ENCODE measurements around the gene KCNJ13. TPM values are rescaled to one million over a fixed set of nuclear protein-coding genes. Genes with fewer than 3 reads are reported as not detected.
"Not testable (repeated sequence)": the region's sequence is repeated elsewhere in the genome, so short reads cannot be mapped to it uniquely, and the experiment has no call there.

The KCNJ13 gene
- polyA plus RNA-seq, 1 donor from 2014 or later = 0.09 TPM

DNA sequence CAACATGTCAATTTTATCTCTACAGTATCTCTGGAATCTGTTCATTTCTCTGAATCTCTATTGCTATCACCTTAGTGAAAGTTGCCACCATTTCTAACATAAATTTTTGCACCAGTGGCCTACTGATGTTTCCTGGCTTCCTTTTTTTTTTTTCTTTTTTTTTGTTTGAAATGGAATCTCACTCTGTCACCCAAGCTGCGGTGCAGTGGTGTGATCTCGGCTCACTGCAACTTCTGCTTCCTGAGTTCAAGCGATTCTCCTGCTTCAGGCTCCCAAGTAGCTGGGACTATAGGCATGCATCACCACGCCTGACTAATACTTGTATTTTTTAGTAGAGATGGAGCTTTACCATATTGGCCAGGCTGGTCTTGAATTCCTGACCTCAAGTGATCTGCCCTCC, 35.1 kb downstream of the KCNJ13 start:
- Mint-ChIP-seq H3K36me3 (peaks cover 7% of the 10 kb centered on the region), H3K9me3 (no peaks in the 10 kb centered on the region), H3K27ac (no peak overlapping the region), H3K4me3 (no peak overlapping the region), H3K27me3 (no peaks in the 10 kb centered on the region), H3K4me1 (peaks cover 0 to 2% (median 0%) of the 10 kb centered on the region in 3 donors)

DNA sequence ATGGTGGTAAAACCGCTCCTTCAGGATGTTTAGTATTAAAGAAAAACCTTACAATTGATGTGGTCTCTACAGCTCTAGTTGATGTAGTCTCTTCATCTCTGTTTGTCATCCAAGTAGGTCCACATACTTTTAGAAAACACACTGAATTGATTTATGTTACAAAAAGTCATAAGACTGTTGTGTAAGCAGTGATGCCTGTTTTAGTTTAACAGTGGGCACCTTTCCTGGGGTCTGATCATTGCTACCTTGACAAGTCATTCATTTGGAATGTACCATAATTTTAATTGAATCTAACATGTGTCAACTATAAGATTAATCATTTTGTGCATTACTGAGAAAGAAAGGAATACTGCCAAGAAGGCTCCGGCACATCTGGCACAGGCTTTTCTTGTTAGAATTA, 44.9 kb downstream of the KCNJ13 start:
- Mint-ChIP-seq H3K4me1 (peaks cover 0 to 9% (median 4%) of the 10 kb centered on the region in 3 donors), H3K4me3 (no peak overlapping the region), H3K9me3 (no peaks in the 10 kb centered on the region), H3K27me3 (no peaks in the 10 kb centered on the region), H3K27ac (no peak overlapping the region), H3K36me3 (peaks cover 11% of the 10 kb centered on the region)

DNA sequence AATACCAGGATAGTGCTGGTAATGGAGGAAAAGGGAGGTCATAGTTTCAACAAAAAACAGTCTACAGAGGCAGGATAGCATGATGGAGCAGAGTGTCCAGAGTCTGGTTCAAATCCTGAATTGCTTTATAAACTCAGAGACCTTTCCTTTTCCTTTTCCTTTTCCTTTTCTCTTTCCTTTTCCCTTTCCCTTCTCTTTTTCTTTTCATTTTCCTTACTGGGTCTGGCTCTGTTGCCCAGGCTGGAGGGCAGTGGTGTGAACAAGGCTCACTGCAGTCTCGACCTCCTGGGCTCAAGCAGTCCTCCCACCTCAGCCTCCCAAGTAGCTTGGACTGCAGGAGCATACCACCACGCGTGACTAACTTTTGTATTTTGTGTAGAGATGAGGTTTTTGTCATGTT, 47.6 kb downstream of the KCNJ13 start:
- Mint-ChIP-seq H3K27me3 (no peaks in the 10 kb centered on the region), H3K4me1 (peaks cover 0 to 9% (median 4%) of the 10 kb centered on the region in 3 donors), H3K27ac (no peak overlapping the region), H3K4me3 (no peak overlapping the region), H3K36me3 (peaks cover 13% of the 10 kb centered on the region), H3K9me3 (no peaks in the 10 kb centered on the region)

DNA sequence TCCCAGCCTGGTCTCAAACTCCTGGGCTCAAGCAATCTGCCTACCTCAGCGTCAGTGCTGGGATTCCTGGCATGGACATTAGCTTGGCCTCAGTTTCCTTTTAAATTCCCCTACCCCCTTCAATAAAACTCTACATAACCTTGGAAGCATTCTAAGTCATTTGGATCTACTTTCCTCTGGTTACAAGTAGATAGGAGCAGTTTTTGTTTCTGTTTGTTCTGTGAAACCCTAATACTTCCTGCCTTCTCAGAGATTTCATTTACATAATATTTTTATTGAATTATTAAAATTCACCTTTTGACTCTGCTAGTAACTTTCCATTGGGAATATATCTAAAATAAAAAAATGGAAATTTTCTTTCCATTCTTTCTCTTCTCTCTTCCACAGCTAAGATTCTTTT, 53.3 kb downstream of the KCNJ13 start:
- no peak overlapping the region for H3K4me3 Mint-ChIP-seq
- peaks cover 7 to 18% (median 15%) of the 10 kb centered on the region in 3 donors for H3K4me1 Mint-ChIP-seq
- no peak overlapping the region for H3K27ac Mint-ChIP-seq
- H3K36me3 Mint-ChIP-seq = peaks cover 14% of the 10 kb centered on the region
- no peaks in the 10 kb centered on the region for H3K9me3 Mint-ChIP-seq
- H3K27me3 Mint-ChIP-seq = no peaks in the 10 kb centered on the region

DNA sequence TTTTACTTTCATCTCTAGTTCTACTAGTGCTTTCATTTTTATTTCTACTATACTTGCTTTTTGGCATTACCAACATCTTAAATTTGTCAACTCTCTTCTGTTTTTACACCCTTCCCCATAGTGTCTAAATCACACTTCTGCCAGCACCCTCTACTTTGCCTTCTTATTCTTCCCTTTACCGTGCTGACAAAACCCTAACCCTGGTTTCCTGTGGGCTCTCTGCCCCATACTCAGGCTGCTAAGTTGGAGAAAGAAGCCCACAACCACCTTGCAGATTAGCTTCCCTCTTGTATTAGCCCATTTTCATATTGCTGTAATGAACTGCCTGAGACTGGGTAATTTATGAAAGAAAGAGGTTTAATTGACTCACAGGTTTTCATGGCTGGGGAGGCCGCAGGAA, 54.5 kb downstream of the KCNJ13 start:
- Mint-ChIP-seq H3K4me1 (peaks cover 12 to 19% (median 14%) of the 10 kb centered on the region in 3 donors), H3K36me3 (peaks cover 19% of the 10 kb centered on the region), H3K27me3 (no peaks in the 10 kb centered on the region), H3K4me3 (peak overlapping the region in 1 of 4 donors; percentile 10), H3K27ac (no peak overlapping the region), H3K9me3 (no peaks in the 10 kb centered on the region)

DNA sequence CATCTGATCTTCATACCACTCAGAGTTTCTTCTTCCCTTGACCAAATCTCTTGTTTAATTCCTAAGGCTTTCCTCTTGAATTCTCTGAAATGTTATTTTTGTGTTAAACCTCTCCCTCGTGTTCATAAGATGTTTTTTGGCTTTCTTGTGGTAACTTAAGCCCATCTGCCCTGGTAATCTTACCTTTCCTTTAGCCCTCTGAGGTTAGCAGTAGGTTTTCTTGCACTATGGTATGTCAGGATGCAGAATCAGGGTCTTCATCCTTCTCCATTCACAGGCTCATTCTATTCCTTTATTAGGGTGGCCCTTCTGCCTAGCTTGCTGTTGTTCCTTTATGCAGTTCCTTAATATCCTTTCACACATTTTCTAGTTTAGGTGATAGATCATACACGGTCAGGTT, 55.1 kb downstream of the KCNJ13 start:
- H3K4me3 Mint-ChIP-seq = no peak overlapping the region
- peaks cover 12 to 19% (median 14%) of the 10 kb centered on the region in 3 donors for H3K4me1 Mint-ChIP-seq
- no peak overlapping the region for H3K27ac Mint-ChIP-seq
- H3K9me3 Mint-ChIP-seq = no peaks in the 10 kb centered on the region
- peaks cover 20% of the 10 kb centered on the region for H3K36me3 Mint-ChIP-seq
- no peaks in the 10 kb centered on the region for H3K27me3 Mint-ChIP-seq

DNA sequence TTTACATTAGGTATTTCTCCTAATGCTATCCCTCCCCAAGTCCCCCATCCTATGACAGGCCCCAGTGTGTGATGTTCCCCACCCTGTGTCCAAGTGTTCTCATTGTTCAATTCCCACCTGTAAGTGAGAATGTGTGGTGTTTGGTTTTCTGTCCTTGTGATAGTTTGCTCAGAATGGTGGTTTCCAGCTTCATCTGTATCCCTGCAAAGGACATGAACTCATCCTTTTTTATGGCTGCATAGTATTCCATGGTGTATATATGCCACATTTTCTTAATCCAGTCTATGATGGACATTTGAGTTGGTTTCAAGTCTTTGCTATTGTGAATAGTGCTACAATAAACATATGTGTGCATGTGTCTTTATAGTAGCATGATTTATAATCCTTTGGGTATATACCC, 56.3 kb downstream of the KCNJ13 start:
- H3K27ac Mint-ChIP-seq, H3K9me3 Mint-ChIP-seq, H3K4me3 Mint-ChIP-seq, H3K27me3 Mint-ChIP-seq: not testable (repeated sequence)
- H3K4me1 Mint-ChIP-seq = peaks cover 16 to 22% (median 21%) of the 10 kb centered on the region in 3 donors
- H3K36me3 Mint-ChIP-seq = peaks cover 19% of the 10 kb centered on the region

Other genes with a start within 250 kb of the KCNJ13 start
- not detected for gene CHRNG, start 236.9 kb downstream of the KCNJ13 start, polyA plus RNA-seq
- gene TIGD1, start 226.0 kb downstream of the KCNJ13 start, polyA plus RNA-seq = 5.3 TPM
- gene EIF4E2, start 225.9 kb downstream of the KCNJ13 start, polyA plus RNA-seq = 55.3 TPM
- gene EFHD1, start 143.0 kb downstream of the KCNJ13 start, polyA plus RNA-seq = 0.73 TPM
- 24.3 TPM for gene GIGYF2, start 79.2 kb downstream of the KCNJ13 start, polyA plus RNA-seq
- not detected for gene SNORC, start 93.7 kb upstream of the KCNJ13 start, polyA plus RNA-seq
- gene NGEF, start 236.7 kb upstream of the KCNJ13 start, polyA plus RNA-seq = not detected